Lower lobe of right lung (tissue), 2 donors: ENCODE measurements around the gene TRIM40. TPM values are rescaled to one million over a fixed set of nuclear protein-coding genes. Genes with fewer than 3 reads are reported as not detected.
A peak's percentile ranks its signal among the peaks of the same experiment; 100 is the strongest.
"Not testable (repeated sequence)": the region's sequence is repeated elsewhere in the genome, so short reads cannot be mapped to it uniquely, and the experiment has no call there.

ENCODE experiments used
- ATAC-seq, 2 donors: fragments of 200-7000 bp; cut with Tn5 transposase; one replicate each; pipeline ENCODE4 v1.9.1; 2020 to 2022; ENCODE audit warnings: mild to moderate bottlenecking in 2 of 2, moderate library complexity in 2 of 2
- DNase-seq: peaks from one replicate; pipeline ENCODE4 v3.0.0-alpha.2; 2020
- H3K27ac ChIP-seq: fragments of 200-600 bp; one replicate; pipeline ENCODE4 v1.8.0; 2022
- H3K27me3 ChIP-seq: fragments of 200-600 bp; one replicate; pipeline ENCODE4 v1.8.0; 2022; ENCODE audit warnings: low read depth
- H3K36me3 ChIP-seq: fragments of 200-600 bp; one replicate; pipeline ENCODE4 v1.8.0; 2022; ENCODE audit warnings: mild to moderate bottlenecking
- H3K4me1 ChIP-seq: fragments of 200-600 bp; one replicate; pipeline ENCODE4 v1.8.0; 2022
- H3K4me3 ChIP-seq: fragments of 200-600 bp; one replicate; pipeline ENCODE4 v1.8.0; 2022; ENCODE audit warnings: mild to moderate bottlenecking
- H3K9me3 ChIP-seq: fragments of 200-600 bp; one replicate; pipeline ENCODE4 v1.8.0; 2022
- CTCF ChIP-seq: fragments of 200-600 bp; IDR thresholded peaks from one replicate; pipeline ENCODE4 v1.8.0; 2022; ENCODE audit warnings: antibody characterized with exemption, mild to moderate bottlenecking
- intact Hi-C: fragments of 100-400 bp; cut with DNase I; formaldehyde crosslinking; loops from one replicate; pipeline ENCODE4 v1.11.0; 2022
- total RNA-seq: library from RNA; stranded (reverse); fragmentation: NEBNext Ultra II Directional; extraction: Animal tissue kit (Norgen Biotek cat#: 25700); gene quantifications from one replicate; pipeline ENCODE4 v1.2.1, GENCODE V29; 2021
- donor health status: DM: no; HTN: yes; CAD: no; lungs with severe emphysema.

Gene TRIM40
- total RNA-seq, 1 donor from 2014 or later = not detected

GRCh38 chr6:30164714-30165113 is 28.8 kb downstream of the TRIM40 start:
- Histone ChIP-seq H3K9me3 (no peaks in the 10 kb centered on the region), H3K27me3 (no peaks in the 10 kb centered on the region), H3K4me3 (no peak overlapping the region), H3K4me1 (no peaks in the 10 kb centered on the region), H3K27ac (no peak overlapping the region), H3K36me3 (no peaks in the 10 kb centered on the region)
- ATAC-seq = no peak
- intact Hi-C loops = no loop called here
- no peak for TF ChIP-seq CTCF
- DNase-seq = no peak

GRCh38 chr6:30165238-30165637 is 29.3 kb downstream of the TRIM40 start:
- intact Hi-C loops, H3K27ac ChIP-seq, DNase-seq, H3K9me3 ChIP-seq, H3K27me3 ChIP-seq, H3K36me3 ChIP-seq, ATAC-seq, H3K4me3 ChIP-seq, H3K4me1 ChIP-seq: not testable (repeated sequence)

- H3K36me3 ChIP-seq = no peaks in the 10 kb centered on the region
- peaks cover 5% of the 10 kb centered on the region for H3K4me1 ChIP-seq
- peaks cover 19% of the 10 kb centered on the region for H3K27me3 ChIP-seq
- no peaks in the 10 kb centered on the region for H3K9me3 ChIP-seq
- no peak for ATAC-seq
- TF ChIP-seq CTCF = no peak
- no peak for DNase-seq
- H3K4me3 ChIP-seq = no peak overlapping the region
- intact Hi-C loops = no loop called here
- no peak overlapping the region for H3K27ac ChIP-seq
Observed at GRCh38 chr6:30167101-30167500, 31.2 kb downstream of the TRIM40 start.

- no peak for DNase-seq
- intact Hi-C loops = no loop called here
- no peak for ATAC-seq
Observed at GRCh38 chr6:30168741-30169140, 32.8 kb downstream of the TRIM40 start.

GRCh38 chr6:30169658-30170614 is 34.0 kb downstream of the TRIM40 start:
- Histone ChIP-seq H3K9me3 (no peaks in the 10 kb centered on the region), H3K4me3 (no peak overlapping the region), H3K4me1 (peaks cover 8% of the 10 kb centered on the region), H3K27me3 (peaks cover 25% of the 10 kb centered on the region), H3K27ac (no peak overlapping the region), H3K36me3 (no peaks in the 10 kb centered on the region)
- ATAC-seq = peak; percentile 78 to 84
- TF ChIP-seq CTCF = peak; percentile 76
- intact Hi-C loops = no loop called here
- no peak for DNase-seq

More at GRCh38 chr6:30168741-30169140, 32.8 kb downstream of the TRIM40 start:
- Histone ChIP-seq H3K27me3 (peaks cover 25% of the 10 kb centered on the region), H3K4me3 (no peak overlapping the region), H3K27ac (no peak overlapping the region), H3K36me3 (no peaks in the 10 kb centered on the region), H3K4me1 (peaks cover 8% of the 10 kb centered on the region), H3K9me3 (no peaks in the 10 kb centered on the region)
- no peak for TF ChIP-seq CTCF
